Liver (tissue), 9 donors: ENCODE data around the gene ZNF780A. TPM values are rescaled to one million over a fixed set of nuclear protein-coding genes. Genes with fewer than 3 reads are reported as not detected.
"Not testable (repeated sequence)": the region's sequence is repeated elsewhere in the genome, so short reads cannot be mapped to it uniquely, and the experiment has no call there.

ENCODE experiments used
- DNase-seq: peaks from one replicate; pipeline ENCODE4 v3.0.0-alpha.2; 2017; ENCODE audit warnings: low spot score
- H3K27ac ChIP-seq, 2 donors: one replicate each; pipeline ENCODE4 v1.7.0; 2013; ENCODE audit warnings: inconsistent platforms in 2 of 2, low read length in 2 of 2, control low read depth in 1 of 2, low read depth in 1 of 2, mild to moderate bottlenecking in 1 of 2
- H3K27me3 ChIP-seq, 4 donors: one replicate each; pipeline versions ENCODE4 v1.6.1 to v1.7.0; 2013; ENCODE audit warnings: low read length in 3 of 4, inconsistent platforms in 1 of 4, mild to moderate bottlenecking in 1 of 4, moderate library complexity in 1 of 4; ENCODE audit not compliant: control insufficient read depth in 4 of 4, insufficient read depth in 4 of 4
- H3K36me3 ChIP-seq, 4 donors: one replicate each; pipeline versions ENCODE4 v1.6.1 to v1.7.0; 2013; ENCODE audit warnings: low read length in 3 of 4, mild to moderate bottlenecking in 3 of 4, low read depth in 1 of 4, moderate library complexity in 1 of 4; ENCODE audit not compliant: control insufficient read depth in 4 of 4, insufficient read depth in 3 of 4
- H3K4me1 ChIP-seq, 4 donors: one replicate each; pipeline versions ENCODE4 v1.6.1 to v1.7.0; 2013; ENCODE audit warnings: low read length in 3 of 4, mild to moderate bottlenecking in 3 of 4, moderate library complexity in 1 of 4; ENCODE audit not compliant: control insufficient read depth in 4 of 4, insufficient read depth in 4 of 4
- H3K4me3 ChIP-seq, 3 donors: one replicate each; pipeline versions ENCODE4 v1.6.1 to v1.7.0; 2013; ENCODE audit warnings: low read length in 3 of 3, control low read depth in 1 of 3, low read depth in 1 of 3, mild to moderate bottlenecking in 1 of 3
- H3K9ac ChIP-seq, 2 donors: one replicate each; pipeline ENCODE4 v1.7.0; 2013; ENCODE audit warnings: low read length in 2 of 2, mild to moderate bottlenecking in 2 of 2, moderate library complexity in 2 of 2, control low read depth in 1 of 2, low read depth in 1 of 2
- H3K9me3 ChIP-seq, 4 donors: one replicate each; pipeline versions ENCODE4 v1.6.1 to v1.7.0; 2013; ENCODE audit warnings: low read length in 3 of 4; ENCODE audit not compliant: control insufficient read depth in 4 of 4
- ATF3 ChIP-seq: IDR thresholded peaks from 2 replicates; pipeline ENCODE4 v1.6.1; 2016; ENCODE audit warnings: antibody characterized with exemption
- CTCF ChIP-seq: fragments of 150-350 bp; IDR thresholded peaks from 2 replicates; pipeline ENCODE4 v1.5.1; 2017; ENCODE audit warnings: improper control_type of control experiment, low read depth, low read length; ENCODE audit not compliant: missing input control
- FOXA2 ChIP-seq: IDR thresholded peaks from 2 replicates; pipeline ENCODE4 v1.6.1; 2016; ENCODE audit warnings: antibody characterized with exemption
- GABPA ChIP-seq, 2 donors: IDR thresholded peaks in 1 of 2; conservative IDR thresholded peaks in 1 of 2; 2 replicates each; pipeline ENCODE4 v1.6.1; 2016; ENCODE audit warnings: antibody characterized with exemption in 2 of 2, mild to moderate bottlenecking in 1 of 2, moderate library complexity in 1 of 2
- HNF4A ChIP-seq, 2 donors: conservative IDR thresholded peaks; 2 replicates each; pipeline ENCODE4 v1.6.1; 2016; ENCODE audit warnings: antibody characterized with exemption in 2 of 2, mild to moderate bottlenecking in 2 of 2
- HNF4G ChIP-seq: IDR thresholded peaks from 2 replicates; pipeline ENCODE4 v1.6.1; 2016; ENCODE audit warnings: antibody characterized with exemption
- JUND ChIP-seq, 2 donors: IDR thresholded peaks; 2 replicates each; pipeline ENCODE4 v1.6.1; 2016; ENCODE audit warnings: antibody characterized with exemption in 2 of 2
- NR2F2 ChIP-seq: IDR thresholded peaks from 2 replicates; pipeline ENCODE4 v1.6.1; 2016; ENCODE audit warnings: antibody characterized with exemption
- RAD21 ChIP-seq, 2 donors: IDR thresholded peaks; 2 replicates each; pipeline ENCODE4 v1.6.1; 2016; ENCODE audit warnings: antibody characterized with exemption in 2 of 2, mild to moderate bottlenecking in 2 of 2
- RXRA ChIP-seq, 2 donors: IDR thresholded peaks; 2 replicates each; pipeline ENCODE4 v1.6.1; 2017 to 2018; ENCODE audit warnings: antibody characterized with exemption in 2 of 2, mild to moderate bottlenecking in 1 of 2
- SP1 ChIP-seq: IDR thresholded peaks from 2 replicates; pipeline ENCODE4 v1.6.1; 2018; ENCODE audit warnings: antibody characterized with exemption, mild to moderate bottlenecking
- TAF1 ChIP-seq: conservative IDR thresholded peaks from 2 replicates; pipeline ENCODE4 v1.6.1; 2016; ENCODE audit warnings: antibody characterized with exemption, mild to moderate bottlenecking
- YY1 ChIP-seq: IDR thresholded peaks from 2 replicates; pipeline ENCODE4 v1.6.1; 2016; ENCODE audit warnings: antibody characterized with exemption, mild to moderate bottlenecking
- ZBTB33 ChIP-seq: IDR thresholded peaks from 2 replicates; pipeline ENCODE4 v1.6.1; 2016; ENCODE audit warnings: antibody characterized with exemption
- WGBS: extraction: QIAGEN DNeasy Blood & Tissue Kit; methylation state at CpG from one replicate; pipeline ENCODE4 v1.1.7; 2013; 5-methylcytosine and 5-hydroxymethylcytosine counted together
- polyA plus RNA-seq, 2 donors: library from polyadenylated mRNA; stranded (reverse) in 1 of 2; unstranded in 1 of 2; fragments of 200-250 nt in 1 of 2; fragments of >200 nt in 1 of 2; fragmentation: Nextera tagmentation in 1 of 2; extraction: Ambion mirVana in 1 of 2; gene quantifications; one replicate each; pipeline versions ENCODE4 v1.2.1 to v1.2.3, GENCODE V29; 2013 to 2015
- total RNA-seq, 2 donors: library from RNA; depleted of rRNA; stranded (reverse); fragments of >200 nt; gene quantifications; one replicate each; pipeline ENCODE4 v1.2.3, GENCODE V29; 2014
- donor health status: healthy.
- donor health status: healthy.
- donor health status: healthy.
- donor health status: healthy.
- donor health status: healthy.

ZNF780A gene
- total and polyA plus RNA-seq, 4 donors: 10.9 to 18.7 (median 14.0) TPM

GRCh38 chr19:40053491-40053890 is 37.3 kb downstream of the ZNF780A start:
- TF ChIP-seq ATF3: no peak
- no peak for TF ChIP-seq GABPA (IDR thresholded peaks at IDR 0.05 in 1 of 2, conservative IDR thresholded peaks at IDR 0.05 in 1 of 2)
- TF ChIP-seq RAD21 (IDR thresholded peaks at IDR 0.05): no peak
- no peak for TF ChIP-seq NR2F2
- TF ChIP-seq ZBTB33: no peak
- no peak for TF ChIP-seq TAF1
- TF ChIP-seq HNF4A (conservative IDR thresholded peaks at IDR 0.05): no peak
- TF ChIP-seq JUND (IDR thresholded peaks at IDR 0.05): no peak
- no peak for TF ChIP-seq HNF4G
- DNase-seq: no peak
- Histone ChIP-seq H3K9me3 (peaks cover 8 to 25% (median 17%) of the 10 kb centered on the region in 4 donors), H3K4me1 (peaks cover 0 to 16% (median 14%) of the 10 kb centered on the region in 4 donors), H3K27me3 (no peaks in the 10 kb centered on the region), H3K9ac (no peak overlapping the region), H3K4me3 (no peak overlapping the region), H3K27ac (no peak overlapping the region), H3K36me3 (peaks cover 4 to 12% (median 11%) of the 10 kb centered on the region in 4 donors)
- WGBS: 97% methylated on average over 2 of the region's 2 CpGs

GRCh38 chr19:40041718-40042117 is 49.0 kb downstream of the ZNF780A start:
- not testable (repeated sequence) for H3K4me1 ChIP-seq, H3K27ac ChIP-seq, H3K27me3 ChIP-seq, H3K4me3 ChIP-seq, H3K9ac ChIP-seq, DNase-seq
- peaks cover 9 to 31% (median 27%) of the 10 kb centered on the region in 4 donors for H3K36me3 ChIP-seq
- H3K9me3 ChIP-seq: peaks cover 16 to 39% (median 27%) of the 10 kb centered on the region in 4 donors
- WGBS: 93% methylated on average over 1 of the region's 1 CpG

- H3K9me3 ChIP-seq: peaks cover 17 to 40% (median 37%) of the 10 kb centered on the region in 4 donors
- H3K27ac ChIP-seq, DNase-seq, H3K4me1 ChIP-seq, H3K36me3 ChIP-seq, H3K4me3 ChIP-seq, H3K9ac ChIP-seq, H3K27me3 ChIP-seq: not testable (repeated sequence)
- WGBS: 95% methylated on average over 3 of the region's 3 CpGs
Measured at GRCh38 chr19:40038047-40038446, 52.7 kb downstream of the ZNF780A start.

- Histone ChIP-seq H3K36me3 (peaks cover 0 to 3% (median under 1%) of the 10 kb centered on the region in 4 donors), H3K27me3 (no peaks in the 10 kb centered on the region), H3K27ac (no peak overlapping the region), H3K4me3 (peak overlapping the region in 1 of 3 donors; percentile 49), H3K4me1 (no peaks in the 10 kb centered on the region), H3K9ac (no peak overlapping the region), H3K9me3 (peaks cover 20 to 54% (median 50%) of the 10 kb centered on the region in 4 donors)
- DNase-seq: no peak
- TF ChIP-seq SP1 (no peak), NR2F2 (no peak), JUND (IDR thresholded peaks at IDR 0.05) (no peak), RXRA (IDR thresholded peaks at IDR 0.05) (no peak), CTCF (no peak), GABPA (IDR thresholded peaks at IDR 0.05 in 1 of 2, conservative IDR thresholded peaks at IDR 0.05 in 1 of 2) (no peak), FOXA2 (no peak), YY1 (no peak), HNF4A (conservative IDR thresholded peaks at IDR 0.05) (no peak)
- WGBS: 98% methylated on average over 4 of the region's 4 CpGs
Measured at GRCh38 chr19:40035996-40036395, 54.7 kb downstream of the ZNF780A start.
